Osteoblast (primary cell): ENCODE results near the gene DAZAP2. TPM values are rescaled to one million over a fixed set of nuclear protein-coding genes. Genes with fewer than 3 reads are reported as not detected.

ENCODE experiments used
- DNase-seq: peaks from one replicate; pipeline ENCODE4 v3.0.0; 2011; ENCODE audit warnings: low spot score, mixed read lengths; ENCODE audit not compliant: insufficient read length; ENCODE audit errors: missing footprints
- H2AFZ ChIP-seq: 2 replicates; pipeline ENCODE4 v1.6.0; 2011; ENCODE audit warnings: mild to moderate bottlenecking, low read length
- H3K27ac ChIP-seq: 2 replicates; pipeline ENCODE4 v1.5.1; 2011; ENCODE audit warnings: mild to moderate bottlenecking, low read depth, low read length, moderate library complexity
- H3K27me3 ChIP-seq: 2 replicates; pipeline ENCODE4 v1.6.0; 2012; ENCODE audit warnings: mild to moderate bottlenecking, control low read depth, inconsistent platforms, low read length, moderate library complexity; ENCODE audit not compliant: insufficient read depth
- H3K36me3 ChIP-seq: 2 replicates; pipeline ENCODE4 v1.5.1; 2011; ENCODE audit warnings: mild to moderate bottlenecking, low read length, control low read depth, moderate library complexity; ENCODE audit not compliant: insufficient read depth
- H3K4me1 ChIP-seq: 2 replicates; pipeline ENCODE4 v1.5.1; 2011; ENCODE audit warnings: mild to moderate bottlenecking, low read length, control low read depth, moderate library complexity; ENCODE audit not compliant: insufficient read depth
- H3K4me2 ChIP-seq: 2 replicates; pipeline ENCODE4 v1.6.0; 2011; ENCODE audit warnings: mild to moderate bottlenecking, low read length; ENCODE audit not compliant: insufficient read depth
- H3K4me3 ChIP-seq: fragments of 200-600 bp; sonication (generic); 3 replicates; pipeline ENCODE4 v1.5.1; 2012; ENCODE audit warnings: mild to moderate bottlenecking, low read length, inconsistent platforms; ENCODE audit not compliant: insufficient read depth
- H3K79me2 ChIP-seq: 2 replicates; pipeline ENCODE4 v1.6.0; 2012; ENCODE audit warnings: mild to moderate bottlenecking, low read length, control low read depth, inconsistent platforms; ENCODE audit not compliant: insufficient read depth
- H3K9me3 ChIP-seq: 2 replicates; pipeline ENCODE4 v1.5.1; 2011; ENCODE audit warnings: low read depth, low read length, control low read depth
- H4K20me1 ChIP-seq: 2 replicates; pipeline ENCODE4 v1.6.0; 2012; ENCODE audit warnings: mild to moderate bottlenecking, low read length, control low read depth; ENCODE audit not compliant: insufficient read depth
- CTCF ChIP-seq: IDR thresholded peaks from 2 replicates; pipeline ENCODE4 v1.5.1; 2011; ENCODE audit warnings: mild to moderate bottlenecking, low read depth, low read length, moderate library complexity; ENCODE audit errors: extremely low read depth
- total RNA-seq: library from RNA; depleted of rRNA; stranded (reverse); fragments of >200 nt; gene quantifications from 2 replicates; pipeline ENCODE4 v1.2.3, GENCODE V29; 2012

Gene DAZAP2
- total RNA-seq, 1 donor = 160 TPM

DNA sequence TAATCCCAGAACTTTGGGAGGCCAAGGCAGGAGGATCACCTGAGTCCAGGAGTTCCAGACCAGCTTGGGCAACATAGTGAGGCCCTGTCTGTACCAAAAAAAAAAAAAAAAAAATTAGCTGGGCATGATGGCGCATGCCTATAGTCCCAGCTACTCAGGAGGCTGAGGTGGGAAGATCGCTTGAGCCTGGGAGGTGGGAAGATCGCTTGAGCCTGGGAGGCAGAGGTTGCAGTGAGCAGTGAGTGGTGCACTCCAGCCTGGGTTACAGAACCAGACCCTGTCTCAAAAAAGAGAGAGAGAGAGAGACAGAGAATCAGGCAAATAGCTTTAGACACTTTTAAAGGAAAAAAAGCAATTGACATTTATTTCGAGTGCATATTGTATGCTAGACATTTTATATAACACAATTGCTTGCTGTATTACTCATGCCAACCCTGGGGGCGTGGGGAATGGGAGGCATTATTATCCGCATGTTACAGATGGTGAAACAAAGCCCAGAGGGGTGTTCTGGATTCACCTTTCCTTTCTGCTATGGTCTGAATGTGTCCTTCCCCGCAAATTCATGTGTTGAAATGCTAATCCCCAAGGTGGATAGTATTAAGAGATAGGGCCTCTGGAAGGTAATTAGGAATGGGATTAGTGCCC lies 30.5 kb upstream of the DAZAP2 start:
- Histone ChIP-seq H3K9me3 (no peaks in the 10 kb centered on the region), H4K20me1 (no peaks in the 10 kb centered on the region), H3K36me3 (peaks cover 10% of the 10 kb centered on the region), H3K4me2 (no peak overlapping the region), H3K4me1 (no peaks in the 10 kb centered on the region), H3K27me3 (no peaks in the 10 kb centered on the region), H3K27ac (no peak overlapping the region), H2AFZ (no peak overlapping the region), H3K4me3 (no peak overlapping the region), H3K79me2 (no peaks in the 10 kb centered on the region)
- DNase-seq = no peak
- no peak for TF ChIP-seq CTCF

- H3K4me1 ChIP-seq = no peaks in the 10 kb centered on the region
- TF ChIP-seq CTCF = no peak
- DNase-seq = no peak
- no peak overlapping the region for H2AFZ ChIP-seq
- peaks cover under 1% of the 10 kb centered on the region for H3K79me2 ChIP-seq
- H3K36me3 ChIP-seq = peaks cover 6% of the 10 kb centered on the region
- H3K27me3 ChIP-seq = no peaks in the 10 kb centered on the region
- no peaks in the 10 kb centered on the region for H3K9me3 ChIP-seq
- H3K4me3 ChIP-seq = no peak overlapping the region
- no peak overlapping the region for H3K27ac ChIP-seq
- H4K20me1 ChIP-seq = no peaks in the 10 kb centered on the region
- H3K4me2 ChIP-seq = no peak overlapping the region
Observed at GRCh38 chr12:51209259-51209658, 29.4 kb upstream of the DAZAP2 start.

DNA sequence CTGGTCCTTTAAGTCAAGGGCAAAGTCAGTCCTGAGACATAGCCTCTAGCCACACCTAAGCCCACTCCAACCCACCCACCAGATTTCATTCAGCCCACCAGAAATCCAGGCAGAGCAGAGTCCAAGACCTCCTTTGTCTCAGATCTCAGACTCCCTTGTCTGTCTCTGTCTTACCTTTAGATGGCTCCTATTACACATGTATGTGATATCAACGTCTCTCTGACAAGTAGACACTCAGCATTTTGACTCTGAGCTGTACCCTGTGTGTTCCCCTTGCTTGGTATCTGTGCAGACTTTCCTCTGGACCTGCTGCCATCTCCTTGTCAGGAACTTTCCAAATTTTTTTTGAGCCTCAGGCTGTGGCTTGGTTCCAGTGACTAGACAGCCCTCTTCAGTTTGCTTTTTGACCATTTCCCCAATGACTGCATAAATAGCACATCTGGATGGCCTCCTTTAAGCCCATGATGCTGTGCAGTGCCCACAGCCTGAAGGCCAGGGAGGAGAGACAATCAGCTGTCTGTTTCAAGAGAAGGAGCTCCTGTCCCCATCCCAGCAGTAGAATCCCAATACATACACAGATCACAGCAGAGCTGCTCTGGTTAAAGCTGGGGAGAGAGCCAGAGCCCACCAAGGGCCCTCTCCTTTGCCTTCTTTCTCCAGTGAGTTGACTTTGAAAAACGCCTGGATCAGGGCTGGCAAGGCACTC lies 27.8 kb upstream of the DAZAP2 start:
- H3K9me3 ChIP-seq = no peaks in the 10 kb centered on the region
- DNase-seq = no peak
- H2AFZ ChIP-seq = no peak overlapping the region
- no peak overlapping the region for H3K4me2 ChIP-seq
- H3K27ac ChIP-seq = no peak overlapping the region
- H3K36me3 ChIP-seq = peaks cover 6% of the 10 kb centered on the region
- H3K4me3 ChIP-seq = no peak overlapping the region
- no peaks in the 10 kb centered on the region for H3K4me1 ChIP-seq
- no peaks in the 10 kb centered on the region for H3K27me3 ChIP-seq
- peaks cover 7% of the 10 kb centered on the region for H3K79me2 ChIP-seq
- no peak for TF ChIP-seq CTCF
- H4K20me1 ChIP-seq = no peaks in the 10 kb centered on the region

DNA sequence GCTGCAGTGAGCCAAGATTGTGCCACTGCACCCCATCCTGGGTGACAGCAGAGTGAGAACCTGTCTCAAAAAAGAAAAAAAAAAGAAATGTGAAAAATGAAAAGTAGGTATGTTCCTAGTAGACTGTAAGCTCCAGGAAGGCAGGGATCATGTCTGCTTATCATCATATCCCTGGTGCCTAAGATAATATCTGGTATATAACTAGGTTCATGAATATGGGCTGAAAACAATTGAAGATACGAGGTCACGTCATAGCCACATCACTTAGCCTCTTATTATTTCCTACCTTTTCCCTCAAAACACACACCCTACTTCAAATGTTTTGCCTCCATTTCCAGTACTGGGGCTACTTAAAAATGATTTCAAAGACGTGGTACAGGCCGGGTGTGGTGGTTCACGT lies 23.7 kb upstream of the DAZAP2 start:
- Histone ChIP-seq H3K4me2 (no peak overlapping the region), H3K27me3 (no peaks in the 10 kb centered on the region), H2AFZ (no peak overlapping the region), H3K79me2 (peaks cover 7% of the 10 kb centered on the region), H3K4me1 (peaks cover 15% of the 10 kb centered on the region), H3K9me3 (no peaks in the 10 kb centered on the region), H3K27ac (no peak overlapping the region), H4K20me1 (no peaks in the 10 kb centered on the region), H3K36me3 (no peaks in the 10 kb centered on the region), H3K4me3 (no peak overlapping the region)
- no peak for TF ChIP-seq CTCF
- DNase-seq = peak; percentile 62
